HepG2 (cell line): ENCODE measurements around the gene ZNF341. TPM values are rescaled to one million over a fixed set of nuclear protein-coding genes. Genes with fewer than 3 reads are reported as not detected.
"Not testable (repeated sequence)": the region's sequence is repeated elsewhere in the genome, so short reads cannot be mapped to it uniquely, and the experiment has no call there.

Source experiments
- ATAC-seq: fragments of 200-7000 bp; cut with Tn5 transposase; 3 replicates; pipeline ENCODE4 v1.9.1; 2020; ENCODE audit warnings: mild to moderate bottlenecking, moderate library complexity
- BruUV-seq: library from RNA; stranded (reverse); fragments of 400-500 nt; replicated peaks from 2 replicates; lab custom pipeline; 2021; lab: Mats Ljungman, UMichigan
- CTCF ChIA-PET: fragments of 300-600 bp; formaldehyde crosslinking; extraction: SDS; loops from one replicate; lab custom pipeline; 2021; ENCODE audit warnings: low total read pairs, inconsistent platforms, low intra/inter-chr PET ratio; lab: Yijun Ruan, JAX
- POLR2A ChIA-PET: fragments of 350-600 bp; sonication (Branson Sonifier 250); formaldehyde crosslinking; loops from one replicate; lab custom pipeline; 2020; ENCODE audit warnings: antibody characterized with exemption, inconsistent platforms; lab: Yijun Ruan, JAX
- DNase-seq: peaks from one replicate; pipeline ENCODE4 v3.0.0-alpha.2; 2015; ENCODE audit warnings: low spot score
- FAIRE-seq: peaks from 3 replicates; lab custom pipeline; 2011; peaks lifted over from hg19 to GRCh38; lab: Jason Lieb, UNC
- H2AFZ ChIP-seq: one replicate; pipeline ENCODE4 v1.6.1; 2011; ENCODE audit warnings: low read length, inconsistent platforms
- H3K27ac ChIP-seq: fragments of 300-600 bp; 3 replicates; pipeline ENCODE4 v1.8.0; 2011; ENCODE audit warnings: mixed run types, mild to moderate bottlenecking, mixed read lengths, low read length, inconsistent platforms; ENCODE audit not compliant: insufficient read depth; ENCODE audit errors: extremely low read length
- H3K27me3 ChIP-seq, 2 experiments: fragments of 200-600 bp in 1 of 2; 2 replicates in 1 of 2; 3 replicates in 1 of 2; pipeline versions ENCODE4 v1.6.0 to v1.8.0; 2011; ENCODE audit warnings: low read length in 2 of 2, mild to moderate bottlenecking in 2 of 2, moderate library complexity in 2 of 2, inconsistent platforms in 1 of 2; ENCODE audit not compliant: insufficient read depth in 2 of 2, control insufficient read depth in 1 of 2
- H3K36me3 ChIP-seq, 2 experiments: fragments of 200-600 bp in 1 of 2; replicated peaks in 1 of 2; 2 replicates in 1 of 2; 3 replicates in 1 of 2; pipeline versions ENCODE4 v1.5.1 to v1.8.0; 2011; ENCODE audit warnings: low read length in 2 of 2, inconsistent platforms in 1 of 2; ENCODE audit not compliant: insufficient read depth in 2 of 2, control insufficient read depth in 1 of 2
- H3K4me1 ChIP-seq: 2 replicates; pipeline ENCODE4 v1.5.1; 2012; ENCODE audit warnings: low read length, inconsistent platforms; ENCODE audit not compliant: insufficient read depth
- H3K4me2 ChIP-seq: 2 replicates; pipeline ENCODE4 v1.6.0; 2011; ENCODE audit warnings: low read depth, low read length, inconsistent platforms
- H3K4me3 ChIP-seq, 3 experiments: fragments of 200-600 bp in 1 of 3; sonication (generic), shearing (Covaris generic) in 1 of 3; replicated peaks in 1 of 3; 2 replicates each; pipeline ENCODE4 v1.5.1; 2011 to 2016; ENCODE audit warnings: low read length in 3 of 3, inconsistent platforms in 2 of 3, low read depth in 2 of 3, mild to moderate bottlenecking in 2 of 3, control low read depth in 1 of 3, mixed read lengths in 1 of 3; ENCODE audit not compliant: insufficient read depth in 1 of 3
- H3K79me2 ChIP-seq: one replicate; pipeline ENCODE4 v1.6.1; 2011; ENCODE audit warnings: low read length, inconsistent platforms; ENCODE audit not compliant: insufficient read depth
- H3K9ac ChIP-seq: 2 replicates; pipeline ENCODE4 v1.6.0; 2011; ENCODE audit warnings: mild to moderate bottlenecking, low read depth, low read length, inconsistent platforms; ENCODE audit not compliant: insufficient read depth
- H3K9me3 ChIP-seq: 2 replicates; pipeline ENCODE4 v1.5.1; 2012; ENCODE audit warnings: mild to moderate bottlenecking, low read length
- H4K20me1 ChIP-seq: 2 replicates; pipeline ENCODE4 v1.6.0; 2011; ENCODE audit warnings: inconsistent platforms, mild to moderate bottlenecking, low read length, moderate library complexity; ENCODE audit not compliant: insufficient read depth
- ADNP ChIP-seq: sonication (generic); formaldehyde crosslinking; IDR thresholded peaks from 2 replicates; pipeline ENCODE4 v1.4.0; 2020; ENCODE audit warnings: missing genetic modification reagents
- BRD4 ChIP-seq: sonication (generic); formaldehyde crosslinking; IDR thresholded peaks from 2 replicates; pipeline ENCODE4 v1.4.0; 2020; ENCODE audit warnings: missing genetic modification reagents
- FOSL2 ChIP-seq: sonication (generic); formaldehyde crosslinking; IDR thresholded peaks from 2 replicates; pipeline ENCODE4 v1.4.0; 2020; ENCODE audit warnings: missing genetic modification reagents
- GABPA ChIP-seq, 2 experiments: IDR thresholded peaks; 2 replicates each; pipeline ENCODE4 v1.6.1; 2011 to 2016; ENCODE audit warnings: low read depth in 2 of 2, low read length in 1 of 2, missing biosample characterization in 1 of 2, missing genetic modification characterization in 1 of 2
- JUND ChIP-seq: sonication (generic); formaldehyde crosslinking; IDR thresholded peaks from 2 replicates; pipeline ENCODE4 v1.8.0; 2022; ENCODE audit warnings: mild to moderate bottlenecking, missing genetic modification reagents
- RFXAP ChIP-seq: sonication (generic); formaldehyde crosslinking; IDR thresholded peaks from 2 replicates; pipeline ENCODE4 v1.4.0; 2020; ENCODE audit warnings: missing genetic modification reagents, borderline replicate concordance
- ZFP36L1 ChIP-seq: sonication (generic); formaldehyde crosslinking; IDR thresholded peaks from 2 replicates; pipeline ENCODE4 v1.8.0; 2022; ENCODE audit warnings: mild to moderate bottlenecking, missing genetic modification reagents, moderate library complexity
- ZNF138 ChIP-seq: sonication (generic); formaldehyde crosslinking; IDR thresholded peaks from 2 replicates; pipeline ENCODE4 v1.5.0; 2020; ENCODE audit warnings: mild to moderate bottlenecking, low read depth, missing genetic modification reagents
- ZNF441 ChIP-seq: sonication (generic); formaldehyde crosslinking; IDR thresholded peaks from 2 replicates; pipeline ENCODE4 v1.7.0; 2021; ENCODE audit warnings: missing genetic modification reagents, borderline replicate concordance
- ZNF660 ChIP-seq: sonication (generic); formaldehyde crosslinking; IDR thresholded peaks from 2 replicates; pipeline ENCODE4 v1.5.1; 2020; ENCODE audit warnings: mild to moderate bottlenecking, low read depth, missing genetic modification reagents, borderline replicate concordance
- WGBS: methylation state at CpG from one replicate; pipeline ENCODE4 v1.1.6; 2017; ENCODE audit warnings: low lambda C conversion rate; 5-methylcytosine and 5-hydroxymethylcytosine counted together
- in situ Hi-C: cut with HindIII; loops from 2 replicates; pipeline ENCODE4 v1.10.0; 2017; ENCODE audit warnings: low pct_unique_long_range_greater_than_20kb; ENCODE audit not compliant: extremely low pct_ligation_motif_present
- intact Hi-C: fragments of 100-400 bp; cut with micrococcal nuclease; formaldehyde crosslinking; loops from one replicate; pipeline ENCODE4 v1.10.0; 2022; ENCODE audit not compliant: unreplicated experiment
- polyA plus RNA-seq, 8 experiments: library from polyadenylated mRNA; depleted of rRNA in 3 of 8; stranded (reverse) in 7 of 8; unstranded in 1 of 8; fragments of >200 nt; fragmentation: Illumina TruSeq in 4 of 8; extraction: Trizol in 4 of 8; gene quantifications; 2 replicates each; pipeline versions ENCODE4 v1.2.1 to v1.2.3, GENCODE V29; 2011 to 2016; ENCODE audit warnings: low read depth in 4 of 8, missing spikeins in 1 of 8, mixed read lengths in 1 of 8; ENCODE audit not compliant: insufficient read depth in 1 of 8
- total RNA-seq, 5 experiments: library from RNA; depleted of rRNA; stranded (reverse); fragments of >200 nt; fragmentation: Illumina TruSeq; extraction: Trizol; gene quantifications; 2 replicates each; pipeline ENCODE4 v1.2.3, GENCODE V29; 2016; ENCODE audit warnings: low read depth in 1 of 5
- TF ChIP-seq, protein P1 (sequence below): sonication (generic); formaldehyde crosslinking; IDR thresholded peaks from 2 replicates; pipeline ENCODE4 v1.5.0; 2020; ENCODE audit warnings: mild to moderate bottlenecking, missing genetic modification reagents, moderate library complexity
- TF ChIP-seq, protein P2 (sequence below): sonication (generic); formaldehyde crosslinking; IDR thresholded peaks from 2 replicates; pipeline ENCODE4; 2020; ENCODE audit warnings: missing genetic modification reagents, mild to moderate bottlenecking, borderline replicate concordance
- TF ChIP-seq, protein P3 (sequence below): sonication (generic); formaldehyde crosslinking; IDR thresholded peaks from 2 replicates; pipeline ENCODE4 v1.5.0; 2020; ENCODE audit warnings: missing genetic modification reagents

Gene ZNF341
- total and polyA plus RNA-seq, 2 of the 13 experiments (the other 11 are each of a cell fraction or from before 2014, with no cell fraction given): 1.1 to 2.2 TPM

DNA sequence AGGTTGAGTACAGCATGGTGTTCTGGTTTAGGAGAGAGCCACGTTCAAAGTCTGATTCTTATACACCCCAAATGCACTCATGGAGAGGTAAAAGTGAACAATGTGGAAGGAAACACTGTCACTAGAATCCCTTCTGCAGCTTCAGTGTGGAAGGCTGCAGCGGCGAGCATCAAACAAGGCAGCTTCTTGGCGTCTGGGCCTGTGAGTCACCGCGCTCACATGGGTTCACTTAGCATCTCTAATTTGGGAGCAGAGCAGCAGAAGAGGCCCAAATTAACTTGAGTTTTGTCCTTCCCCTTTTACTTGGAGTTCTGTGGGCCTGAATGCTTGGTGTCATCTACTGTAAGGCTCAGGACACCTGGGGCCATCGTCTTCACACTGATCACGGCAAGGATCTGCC is 34.7 kb upstream of the ZNF341 start:
- H2AFZ ChIP-seq: peak overlapping the region; percentile 78
- H3K9me3 ChIP-seq: no peaks in the 10 kb centered on the region
- TF ChIP-seq ZNF138 (CRISPR knock-in tag) (0 out of 2 replicates have a peak, but pooled peaks have one; percentile 36), ZNF660 (CRISPR knock-in tag) (no peak), JUND (CRISPR knock-in tag) (no peak), ZNF441 (CRISPR knock-in tag) (no peak), BRD4 (no peak), RFXAP (CRISPR knock-in tag) (no peak), GABPA (IDR thresholded peaks at IDR 0.05; ENCODE audit: low read depth, low read length) (no peak), GABPA (CRISPR knock-in tag; IDR thresholded peaks at IDR 0.05; ENCODE audit: low read depth) (no peak), ADNP (CRISPR knock-in tag) (no peak), ZFP36L1 (CRISPR knock-in tag) (no peak), FOSL2 (peak; percentile 39; the same call in 1 of the 2 replicates)
- TF ChIP-seq, protein P1, sequence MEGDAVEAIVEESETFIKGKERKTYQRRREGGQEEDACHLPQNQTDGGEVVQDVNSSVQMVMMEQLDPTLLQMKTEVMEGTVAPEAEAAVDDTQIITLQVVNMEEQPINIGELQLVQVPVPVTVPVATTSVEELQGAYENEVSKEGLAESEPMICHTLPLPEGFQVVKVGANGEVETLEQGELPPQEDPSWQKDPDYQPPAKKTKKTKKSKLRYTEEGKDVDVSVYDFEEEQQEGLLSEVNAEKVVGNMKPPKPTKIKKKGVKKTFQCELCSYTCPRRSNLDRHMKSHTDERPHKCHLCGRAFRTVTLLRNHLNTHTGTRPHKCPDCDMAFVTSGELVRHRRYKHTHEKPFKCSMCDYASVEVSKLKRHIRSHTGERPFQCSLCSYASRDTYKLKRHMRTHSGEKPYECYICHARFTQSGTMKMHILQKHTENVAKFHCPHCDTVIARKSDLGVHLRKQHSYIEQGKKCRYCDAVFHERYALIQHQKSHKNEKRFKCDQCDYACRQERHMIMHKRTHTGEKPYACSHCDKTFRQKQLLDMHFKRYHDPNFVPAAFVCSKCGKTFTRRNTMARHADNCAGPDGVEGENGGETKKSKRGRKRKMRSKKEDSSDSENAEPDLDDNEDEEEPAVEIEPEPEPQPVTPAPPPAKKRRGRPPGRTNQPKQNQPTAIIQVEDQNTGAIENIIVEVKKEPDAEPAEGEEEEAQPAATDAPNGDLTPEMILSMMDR: no peak
- TF ChIP-seq, protein P2, sequence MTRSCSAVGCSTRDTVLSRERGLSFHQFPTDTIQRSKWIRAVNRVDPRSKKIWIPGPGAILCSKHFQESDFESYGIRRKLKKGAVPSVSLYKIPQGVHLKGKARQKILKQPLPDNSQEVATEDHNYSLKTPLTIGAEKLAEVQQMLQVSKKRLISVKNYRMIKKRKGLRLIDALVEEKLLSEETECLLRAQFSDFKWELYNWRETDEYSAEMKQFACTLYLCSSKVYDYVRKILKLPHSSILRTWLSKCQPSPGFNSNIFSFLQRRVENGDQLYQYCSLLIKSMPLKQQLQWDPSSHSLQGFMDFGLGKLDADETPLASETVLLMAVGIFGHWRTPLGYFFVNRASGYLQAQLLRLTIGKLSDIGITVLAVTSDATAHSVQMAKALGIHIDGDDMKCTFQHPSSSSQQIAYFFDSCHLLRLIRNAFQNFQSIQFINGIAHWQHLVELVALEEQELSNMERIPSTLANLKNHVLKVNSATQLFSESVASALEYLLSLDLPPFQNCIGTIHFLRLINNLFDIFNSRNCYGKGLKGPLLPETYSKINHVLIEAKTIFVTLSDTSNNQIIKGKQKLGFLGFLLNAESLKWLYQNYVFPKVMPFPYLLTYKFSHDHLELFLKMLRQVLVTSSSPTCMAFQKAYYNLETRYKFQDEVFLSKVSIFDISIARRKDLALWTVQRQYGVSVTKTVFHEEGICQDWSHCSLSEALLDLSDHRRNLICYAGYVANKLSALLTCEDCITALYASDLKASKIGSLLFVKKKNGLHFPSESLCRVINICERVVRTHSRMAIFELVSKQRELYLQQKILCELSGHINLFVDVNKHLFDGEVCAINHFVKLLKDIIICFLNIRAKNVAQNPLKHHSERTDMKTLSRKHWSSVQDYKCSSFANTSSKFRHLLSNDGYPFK (CRISPR knock-in tag): no peak
- TF ChIP-seq, protein P3, sequence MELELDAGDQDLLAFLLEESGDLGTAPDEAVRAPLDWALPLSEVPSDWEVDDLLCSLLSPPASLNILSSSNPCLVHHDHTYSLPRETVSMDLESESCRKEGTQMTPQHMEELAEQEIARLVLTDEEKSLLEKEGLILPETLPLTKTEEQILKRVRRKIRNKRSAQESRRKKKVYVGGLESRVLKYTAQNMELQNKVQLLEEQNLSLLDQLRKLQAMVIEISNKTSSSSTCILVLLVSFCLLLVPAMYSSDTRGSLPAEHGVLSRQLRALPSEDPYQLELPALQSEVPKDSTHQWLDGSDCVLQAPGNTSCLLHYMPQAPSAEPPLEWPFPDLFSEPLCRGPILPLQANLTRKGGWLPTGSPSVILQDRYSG (CRISPR knock-in tag): no peak
- TF ChIP-seq, all 625 proteins: peak for 2
- Histone ChIP-seq H3K4me1 (peaks cover 49% of the 10 kb centered on the region), H3K9ac (no peak overlapping the region), H3K36me3 (no peaks in the 10 kb centered on the region), H3K4me3 (no peak overlapping the region), H3K79me2 (no peaks in the 10 kb centered on the region), H3K27me3 (no peaks in the 10 kb centered on the region), H3K27ac (no peak overlapping the region), H3K4me2 (peak overlapping the region; percentile 21; the same call in 1 of the 2 replicates), H4K20me1 (no peaks in the 10 kb centered on the region)
- DNase-seq: no peak
- ATAC-seq: no peak
- in situ Hi-C loops (no loop called here), intact Hi-C loops (no loop called here)
- 56% methylated on average over 8 of the region's 8 CpGs for WGBS
- ChIA-PET POLR2A (no interaction called here), CTCF (no interaction called here)
- FAIRE-seq: no peak
- BruUV-seq: no TSS peak

DNA sequence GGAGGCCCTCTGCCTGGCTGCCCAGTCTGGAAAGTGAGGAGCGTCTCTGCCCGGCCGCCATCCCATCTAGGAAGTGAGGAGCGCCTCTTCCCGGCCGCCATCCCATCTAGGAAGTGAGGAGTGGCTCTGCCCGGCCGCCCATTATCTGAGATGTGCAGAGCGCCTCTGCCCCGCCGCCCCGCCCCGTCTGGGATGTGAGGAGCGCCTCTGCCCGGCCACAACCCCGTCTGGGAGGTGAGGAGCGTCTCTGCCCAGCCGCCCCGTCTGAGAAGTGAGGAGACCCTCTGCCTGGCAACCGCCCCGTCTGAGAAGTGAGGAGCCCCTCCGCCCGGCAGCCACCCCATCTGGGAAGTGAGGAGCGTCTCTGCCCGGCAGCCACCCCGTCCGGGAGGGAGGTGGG is 32.8 kb upstream of the ZNF341 start:
- H3K36me3 ChIP-seq, ATAC-seq, H3K4me3 ChIP-seq, BruUV-seq, POLR2A ChIA-PET, H3K27me3 ChIP-seq, FAIRE-seq, H3K9ac ChIP-seq, H3K27ac ChIP-seq, DNase-seq, intact Hi-C loops, H3K4me2 ChIP-seq, H3K79me2 ChIP-seq, in situ Hi-C loops, H4K20me1 ChIP-seq, H3K9me3 ChIP-seq, CTCF ChIA-PET, H2AFZ ChIP-seq: not testable (repeated sequence)
- peaks cover 52% of the 10 kb centered on the region for H3K4me1 ChIP-seq
- 91% methylated on average over 17 of the region's 27 CpGs for WGBS
